GM12878 (cell line): ENCODE data around the gene SYNGR3. TPM values are rescaled to one million over a fixed set of nuclear protein-coding genes. Genes with fewer than 3 reads are reported as not detected.

ENCODE experiments used
- ATAC-seq: fragments of 200-7000 bp; cut with Tn5 transposase; 3 replicates; pipeline ENCODE4 v1.9.1; 2020; ENCODE audit warnings: mild to moderate bottlenecking, moderate library complexity
- BruUV-seq: library from RNA; stranded (reverse); fragments of 400-500 nt; replicated peaks from 2 replicates; lab custom pipeline; 2021; lab: Mats Ljungman, UMichigan
- CTCF ChIA-PET: fragments of 300-600 bp; sonication (Branson Sonifier 250); formaldehyde crosslinking; extraction: SDS; loops from one replicate; lab custom pipeline; 2021; ENCODE audit warnings: inconsistent platforms; lab: Yijun Ruan, JAX
- POLR2A ChIA-PET: fragments of 350-600 bp; formaldehyde crosslinking; extraction: SDS; loops from one replicate; lab custom pipeline; 2021; ENCODE audit warnings: inconsistent platforms; lab: Charles Lee
- RAD21 ChIA-PET: fragments of 300-600 bp; sonication (Branson Sonifier 250); formaldehyde crosslinking; loops from one replicate; lab custom pipeline; 2023; ENCODE audit warnings: antibody characterized with exemption; ENCODE audit not compliant: unreplicated experiment; lab: Charles Lee
- SMC1A ChIA-PET: fragments of 300-600 bp; sonication (Branson Sonifier 250); formaldehyde crosslinking; loops from one replicate; lab custom pipeline; 2023; ENCODE audit not compliant: unreplicated experiment, uncharacterized antibody; lab: Charles Lee
- DNase-seq: peaks from one replicate; pipeline ENCODE4 v3.0.0-alpha.2; 2011; ENCODE audit warnings: low read depth, low spot score
- FAIRE-seq: peaks from 3 replicates; lab custom pipeline; 2011; peaks lifted over from hg19 to GRCh38; lab: Jason Lieb, UNC
- H2AFZ ChIP-seq: 2 replicates; pipeline ENCODE4 v1.6.0; 2011; ENCODE audit warnings: low read depth, low read length, control low read depth; ENCODE audit not compliant: control insufficient read depth
- H3K27ac ChIP-seq: 2 replicates; pipeline ENCODE4 v1.5.1; 2011; ENCODE audit warnings: control low read depth; ENCODE audit not compliant: control insufficient read depth, insufficient read depth
- H3K27me3 ChIP-seq, 2 experiments: replicated peaks in 1 of 2; 2 replicates each; pipeline versions ENCODE4 v1.6.0 to v1.6.1; 2011; ENCODE audit warnings: low read length in 1 of 2; ENCODE audit not compliant: control insufficient read depth in 2 of 2, insufficient read depth in 2 of 2
- H3K36me3 ChIP-seq, 2 experiments: 2 replicates each; pipeline ENCODE4 v1.5.1; 2011; ENCODE audit warnings: low read length in 1 of 2; ENCODE audit not compliant: control insufficient read depth in 2 of 2, insufficient read depth in 2 of 2
- H3K4me1 ChIP-seq: 2 replicates; pipeline ENCODE4 v1.6.1; 2011; ENCODE audit warnings: mild to moderate bottlenecking, low read length, moderate library complexity, mixed read lengths; ENCODE audit not compliant: control insufficient read depth, insufficient read depth
- H3K4me2 ChIP-seq: 2 replicates; pipeline ENCODE4 v1.6.0; 2011; ENCODE audit warnings: control low read depth; ENCODE audit not compliant: control insufficient read depth, insufficient read depth
- H3K4me3 ChIP-seq: fragments of 200-600 bp; sonication (generic); 2 replicates; pipeline ENCODE4 v1.5.1; 2016
- H3K79me2 ChIP-seq: 2 replicates; pipeline ENCODE4 v1.6.0; 2011; ENCODE audit warnings: low read length; ENCODE audit not compliant: control insufficient read depth, insufficient read depth
- H3K9ac ChIP-seq: 2 replicates; pipeline ENCODE4 v1.8.0; 2011; ENCODE audit warnings: low read length, control low read depth, mixed read lengths; ENCODE audit not compliant: control insufficient read depth, insufficient read depth
- H3K9me3 ChIP-seq: replicated peaks from 3 replicates; pipeline ENCODE4 v1.5.1; 2011; ENCODE audit warnings: mild to moderate bottlenecking, low read length; ENCODE audit not compliant: control insufficient read depth, insufficient read depth
- H4K20me1 ChIP-seq: 2 replicates; pipeline ENCODE4 v1.6.0; 2011; ENCODE audit not compliant: control insufficient read depth, insufficient read depth
- CBX5 ChIP-seq: sonication (generic); IDR thresholded peaks from 2 replicates; pipeline ENCODE4 v1.6.1; 2016; ENCODE audit warnings: low read depth, moderate library complexity, mild to moderate bottlenecking, inconsistent platforms
- GATAD2B ChIP-seq: fragments of 450-650 bp; conservative IDR thresholded peaks from 2 replicates; pipeline ENCODE4 v1.6.1; 2017; ENCODE audit warnings: low read depth, mild to moderate bottlenecking, moderate library complexity
- KAT2A ChIP-seq: conservative IDR thresholded peaks from 2 replicates; pipeline ENCODE4 v1.6.1; 2011; ENCODE audit warnings: low read depth, low read length; ENCODE audit not compliant: control insufficient read depth
- WGBS: methylation state at CpG from one replicate; pipeline ENCODE4 v1.1.6; 2016; ENCODE audit warnings: low lambda C conversion rate; ENCODE audit not compliant: insufficient replicate concordance, insufficient coverage; ENCODE audit errors: missing lambda C conversion rate; 5-methylcytosine and 5-hydroxymethylcytosine counted together
- in situ Hi-C: fragments of 300-500 bp; cut with MboI; formaldehyde crosslinking; loops from 9 replicates; pipeline ENCODE4 v1.14.3; 2018; ENCODE audit warnings: mixed read lengths
- intact Hi-C: fragments of 100-400 bp; cut with micrococcal nuclease; formaldehyde crosslinking; loops from one replicate; pipeline ENCODE4 v1.14.2; 2022; ENCODE audit not compliant: unreplicated experiment
- polyA plus RNA-seq, 11 experiments: library from polyadenylated mRNA; depleted of rRNA in 4 of 11; unstranded in 6 of 11; stranded (reverse) in 5 of 11; fragments of >200 nt; fragmentation: Nextera tagmentation in 4 of 11; fragmentation: Illumina TruSeq in 1 of 11; extraction: Ambion mirVana in 4 of 11; extraction: Trizol in 1 of 11; gene quantifications; 1 replicate in 1 of 11; 2 replicates in 10 of 11; pipeline versions ENCODE4 v1.2.1 to v1.2.3, GENCODE V29; 2011 to 2016; ENCODE audit warnings: inconsistent platforms in 2 of 11, missing spikeins in 2 of 11, low read depth in 1 of 11
- total RNA-seq, 4 experiments: library from RNA; depleted of rRNA in 3 of 4; stranded (reverse); fragments of >200 nt in 3 of 4; fragmentation: Illumina TruSeq in 1 of 4; extraction: Trizol in 1 of 4; gene quantifications; 2 replicates each; pipeline versions ENCODE4 v1.2.1 to v1.2.3, GENCODE V29; 2013 to 2021
- TF ChIP-seq, protein P1 (sequence below): fragments of 450-650 bp; IDR thresholded peaks from 2 replicates; pipeline ENCODE4 v1.6.1; 2016; ENCODE audit warnings: mild to moderate bottlenecking

SYNGR3 gene
- total and polyA plus RNA-seq, 10 of the 15 experiments (the other 5 are each of a cell fraction or from before 2014, with no cell fraction given), result 1.2 to 18.1 (median 6.6) TPM

- TF ChIP-seq GATAD2B (peak; percentile 2; the same call in 1 of the 2 replicates), CBX5 (no peak)
Measured at GRCh38 chr16:1992704-1993317, 3.0 kb downstream of the SYNGR3 start (continued).

- no peak for DNase-seq
Measured at GRCh38 chr16:1993731-1994131, 4.0 kb downstream of the SYNGR3 start.

More at GRCh38 chr16:1993731-1994131, 4.0 kb downstream of the SYNGR3 start:
- ATAC-seq, result no peak
- no TSS peak for BruUV-seq
- intact Hi-C loops, result no loop called here
- ChIA-PET SMC1A (no interaction called here), CTCF (interaction anchor here (6.5 kb wide), 1 partner anchor 10 kb away, joined by 54 read pairs; no protein-coding TSS in a partner anchor)
- Histone ChIP-seq H2AFZ (no peak overlapping the region), H3K9ac (no peak overlapping the region)
- no peak for TF ChIP-seq GATAD2B
- TF ChIP-seq KAT2A, result no peak
- TF ChIP-seq, protein P1, sequence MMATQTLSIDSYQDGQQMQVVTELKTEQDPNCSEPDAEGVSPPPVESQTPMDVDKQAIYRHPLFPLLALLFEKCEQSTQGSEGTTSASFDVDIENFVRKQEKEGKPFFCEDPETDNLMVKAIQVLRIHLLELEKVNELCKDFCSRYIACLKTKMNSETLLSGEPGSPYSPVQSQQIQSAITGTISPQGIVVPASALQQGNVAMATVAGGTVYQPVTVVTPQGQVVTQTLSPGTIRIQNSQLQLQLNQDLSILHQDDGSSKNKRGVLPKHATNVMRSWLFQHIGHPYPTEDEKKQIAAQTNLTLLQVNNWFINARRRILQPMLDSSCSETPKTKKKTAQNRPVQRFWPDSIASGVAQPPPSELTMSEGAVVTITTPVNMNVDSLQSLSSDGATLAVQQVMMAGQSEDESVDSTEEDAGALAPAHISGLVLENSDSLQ, result peak; percentile 83
- TF ChIP-seq, all 136 proteins: peak for 1
- Histone ChIP-seq H4K20me1 (no peaks in the 10 kb centered on the region), H3K27ac (no peak overlapping the region), H3K4me1 (peaks cover 26% of the 10 kb centered on the region), H3K4me3 (no peak overlapping the region), H3K79me2 (no peaks in the 10 kb centered on the region), H3K9me3 (peaks cover 1% of the 10 kb centered on the region; the same call in 1 of the 3 replicates), H3K27me3 (no peaks in the 10 kb centered on the region), H3K4me2 (no peak overlapping the region), H3K36me3 (peaks cover 3 to 4% of the 10 kb centered on the region in 2 experiments; a peak in 3 of 4 replicates)
- FAIRE-seq, result peak; percentile 23
- WGBS, result 0% methylated on average over 2 of the region's 2 CpGs
- in situ Hi-C loops, result no loop called here
- POLR2A ChIA-PET, result interaction anchor here (0.5 to 2.7 kb wide), 2 partner anchors 10 to 256 kb away, joined by 10 read pairs; no protein-coding TSS in a partner anchor
- RAD21 ChIA-PET, result no interaction called here
